ENCODE measurements around the gene CCNL2.

Gene CCNL2

DNA sequence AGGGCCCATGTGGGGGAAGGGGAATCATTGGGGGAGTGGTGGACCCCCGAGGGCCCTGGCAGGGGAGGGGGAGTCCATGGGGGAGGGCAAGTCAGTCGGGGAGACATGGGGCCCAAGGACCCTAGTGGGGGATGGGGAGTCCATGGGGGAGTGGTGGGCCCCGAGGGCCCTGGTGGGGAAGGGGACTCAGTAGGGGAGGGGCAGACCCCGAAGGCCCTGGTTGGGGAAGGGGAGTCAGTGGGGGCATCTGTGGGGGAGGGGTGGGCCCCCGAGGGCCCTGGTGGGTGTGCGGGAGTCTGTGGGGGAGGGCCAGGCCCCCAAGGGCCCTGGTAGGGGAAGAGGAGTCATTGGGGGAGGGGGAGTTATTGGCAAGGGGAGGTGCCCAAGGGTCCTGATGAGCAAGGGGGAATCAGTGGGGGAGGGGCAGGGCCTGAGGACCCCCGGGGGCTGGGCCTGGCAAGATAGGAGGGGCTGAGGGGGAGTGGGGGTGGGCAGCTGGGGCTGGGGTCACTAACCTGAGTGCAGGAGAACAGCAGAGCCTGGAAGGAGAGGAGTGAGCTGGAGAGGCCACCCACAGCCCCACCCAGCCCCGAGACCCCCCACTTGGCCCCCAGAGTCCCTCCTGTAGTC, 42.9 kb downstream of the CCNL2 start:
- TF ChIP-seq EZH2phosphoT487 (IDR thresholded peaks at IDR 0.05; ENCODE audit: borderline replicate concordance) = no peak
- TF ChIP-seq, protein P1, sequence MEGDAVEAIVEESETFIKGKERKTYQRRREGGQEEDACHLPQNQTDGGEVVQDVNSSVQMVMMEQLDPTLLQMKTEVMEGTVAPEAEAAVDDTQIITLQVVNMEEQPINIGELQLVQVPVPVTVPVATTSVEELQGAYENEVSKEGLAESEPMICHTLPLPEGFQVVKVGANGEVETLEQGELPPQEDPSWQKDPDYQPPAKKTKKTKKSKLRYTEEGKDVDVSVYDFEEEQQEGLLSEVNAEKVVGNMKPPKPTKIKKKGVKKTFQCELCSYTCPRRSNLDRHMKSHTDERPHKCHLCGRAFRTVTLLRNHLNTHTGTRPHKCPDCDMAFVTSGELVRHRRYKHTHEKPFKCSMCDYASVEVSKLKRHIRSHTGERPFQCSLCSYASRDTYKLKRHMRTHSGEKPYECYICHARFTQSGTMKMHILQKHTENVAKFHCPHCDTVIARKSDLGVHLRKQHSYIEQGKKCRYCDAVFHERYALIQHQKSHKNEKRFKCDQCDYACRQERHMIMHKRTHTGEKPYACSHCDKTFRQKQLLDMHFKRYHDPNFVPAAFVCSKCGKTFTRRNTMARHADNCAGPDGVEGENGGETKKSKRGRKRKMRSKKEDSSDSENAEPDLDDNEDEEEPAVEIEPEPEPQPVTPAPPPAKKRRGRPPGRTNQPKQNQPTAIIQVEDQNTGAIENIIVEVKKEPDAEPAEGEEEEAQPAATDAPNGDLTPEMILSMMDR (conservative IDR thresholded peaks at IDR 0.05; ENCODE audit: low read length) = no peak
- H3K9ac ChIP-seq (ENCODE audit: low read depth, low read length, poor library complexity, severe bottlenecking) = no peak overlapping the region
- no peaks in the 10 kb centered on the region for H3K4me1 ChIP-seq (ENCODE audit: insufficient read depth, low read length, poor library complexity, severe bottlenecking)
- no peak overlapping the region for H3K4me3 ChIP-seq (ENCODE audit: low read length, poor library complexity, severe bottlenecking)
- no peaks in the 10 kb centered on the region for H3F3A ChIP-seq (ENCODE audit: low read depth)
- H3K9me2 ChIP-seq (replicated peaks; ENCODE audit: low read depth, low read length) = no peaks in the 10 kb centered on the region
- no peak overlapping the region for H3K4me2 ChIP-seq (ENCODE audit: low read depth, low read length, poor library complexity, severe bottlenecking)
- no peaks in the 10 kb centered on the region for H3K36me3 ChIP-seq (ENCODE audit: insufficient read depth, low read length)
- H3K9me3 ChIP-seq (ENCODE audit: insufficient read depth, low read depth, low read length) = no peaks in the 10 kb centered on the region
- no peaks in the 10 kb centered on the region for H4K20me1 ChIP-seq (ENCODE audit: insufficient read depth, low read length, poor library complexity, severe bottlenecking)
- no peaks in the 10 kb centered on the region for H3K79me2 ChIP-seq (ENCODE audit: insufficient read depth, low read length)
- H3K27me3 ChIP-seq (ENCODE audit: insufficient read depth, low read length, poor library complexity, severe bottlenecking) = no peaks in the 10 kb centered on the region
- no peak overlapping the region for H2AFZ ChIP-seq (ENCODE audit: low read length)

DNA sequence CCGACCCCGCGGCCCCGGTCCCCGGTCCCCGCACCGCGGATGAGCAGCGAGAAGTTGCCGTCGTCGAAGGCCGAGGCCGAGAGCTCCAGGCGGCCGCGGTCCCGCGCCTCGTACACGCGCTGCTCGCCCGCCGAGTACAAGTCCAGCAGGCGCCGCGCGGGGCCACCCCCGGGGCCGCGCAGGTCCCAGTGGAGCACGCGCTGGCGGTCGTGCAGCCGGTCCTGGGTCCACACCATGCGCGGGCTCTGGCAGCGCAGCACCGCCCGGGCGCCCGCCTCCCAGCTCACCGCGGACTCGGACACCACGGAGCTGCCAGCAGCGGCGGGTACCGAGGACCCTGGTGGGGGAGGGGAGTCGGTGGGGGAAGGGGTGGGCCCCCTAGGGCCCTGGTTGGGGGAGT, 43.7 kb downstream of the CCNL2 start:
- H3K9me3 ChIP-seq (ENCODE audit: insufficient read depth, low read depth, low read length) = no peaks in the 10 kb centered on the region
- no peaks in the 10 kb centered on the region for H3K9me2 ChIP-seq (replicated peaks; ENCODE audit: low read depth, low read length)
- H3K9ac ChIP-seq (ENCODE audit: low read depth, low read length, poor library complexity, severe bottlenecking) = no peak overlapping the region
- H3K36me3 ChIP-seq (ENCODE audit: insufficient read depth, low read length) = no peaks in the 10 kb centered on the region
- TF ChIP-seq EZH2phosphoT487 (IDR thresholded peaks at IDR 0.05; ENCODE audit: borderline replicate concordance) = no peak
- TF ChIP-seq, protein P1 (conservative IDR thresholded peaks at IDR 0.05; ENCODE audit: low read length) = no peak
- H3F3A ChIP-seq (ENCODE audit: low read depth) = no peaks in the 10 kb centered on the region
- no peaks in the 10 kb centered on the region for H4K20me1 ChIP-seq (ENCODE audit: insufficient read depth, low read length, poor library complexity, severe bottlenecking)
- no peak overlapping the region for H3K4me2 ChIP-seq (ENCODE audit: low read depth, low read length, poor library complexity, severe bottlenecking)
- no peaks in the 10 kb centered on the region for H3K79me2 ChIP-seq (ENCODE audit: insufficient read depth, low read length)
- H3K4me1 ChIP-seq (ENCODE audit: insufficient read depth, low read length, poor library complexity, severe bottlenecking) = no peaks in the 10 kb centered on the region
- no peak overlapping the region for H2AFZ ChIP-seq (ENCODE audit: low read length)
- H3K4me3 ChIP-seq (ENCODE audit: low read length, poor library complexity, severe bottlenecking) = no peak overlapping the region
- no peaks in the 10 kb centered on the region for H3K27me3 ChIP-seq (ENCODE audit: insufficient read depth, low read length, poor library complexity, severe bottlenecking)

DNA sequence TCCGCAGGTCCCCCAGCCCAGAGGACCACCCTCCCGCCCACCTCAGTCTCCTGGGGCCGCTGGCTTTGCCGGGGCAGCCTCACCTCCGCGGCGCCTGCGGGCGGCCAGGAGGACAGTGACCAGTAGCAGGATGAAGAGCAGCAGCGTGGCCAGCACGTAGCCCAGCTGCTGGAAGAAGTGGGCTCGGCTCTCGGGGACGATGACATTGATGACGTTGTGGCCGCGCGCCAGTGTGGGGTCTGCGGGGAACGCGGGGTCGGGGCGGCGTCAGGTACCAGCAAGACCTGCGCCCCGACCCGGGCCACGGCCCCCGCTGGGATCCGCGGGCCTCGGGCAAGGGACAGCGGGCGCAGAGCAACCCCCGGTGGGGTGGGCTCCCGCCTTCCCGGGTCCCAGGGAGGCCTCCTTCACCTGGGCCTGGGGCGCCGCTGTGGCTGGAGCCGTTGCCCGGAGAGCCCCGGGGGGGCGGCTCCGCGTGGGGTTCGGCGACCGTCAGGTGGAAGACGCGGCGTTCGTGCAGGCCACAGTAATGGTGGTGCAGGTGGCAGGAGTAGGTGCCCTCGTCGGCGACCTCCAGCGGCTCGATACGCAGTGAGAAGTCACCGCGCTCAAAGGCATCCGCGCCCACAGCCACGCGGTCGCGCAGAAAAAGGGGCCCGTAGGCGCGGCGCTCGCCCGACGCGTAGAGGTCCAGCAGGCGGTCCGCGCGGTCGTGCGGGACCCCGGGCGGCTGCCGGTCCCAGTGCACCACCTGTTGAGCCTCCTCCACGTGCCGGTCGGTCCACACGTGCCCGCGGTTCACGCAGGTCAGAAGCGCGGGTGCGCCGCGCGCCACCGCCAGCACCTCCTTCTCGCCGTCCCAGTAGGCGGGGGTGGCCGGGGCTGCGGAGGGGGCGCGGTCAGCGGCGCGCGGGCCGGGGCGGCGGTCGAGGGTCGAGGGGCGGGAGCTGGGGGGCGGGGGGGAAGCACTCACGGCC, 44.6 kb downstream of the CCNL2 start:
- Histone ChIP-seq H3K4me3 (ENCODE audit: low read length, poor library complexity, severe bottlenecking) (no peak overlapping the region), H3K9me2 (replicated peaks; ENCODE audit: low read depth, low read length) (no peaks in the 10 kb centered on the region), H3F3A (ENCODE audit: low read depth) (no peaks in the 10 kb centered on the region), H4K20me1 (ENCODE audit: insufficient read depth, low read length, poor library complexity, severe bottlenecking) (no peaks in the 10 kb centered on the region), H2AFZ (ENCODE audit: low read length) (no peak overlapping the region), H3K9ac (ENCODE audit: low read depth, low read length, poor library complexity, severe bottlenecking) (no peak overlapping the region), H3K4me1 (ENCODE audit: insufficient read depth, low read length, poor library complexity, severe bottlenecking) (no peaks in the 10 kb centered on the region), H3K27me3 (ENCODE audit: insufficient read depth, low read length, poor library complexity, severe bottlenecking) (no peaks in the 10 kb centered on the region), H3K79me2 (ENCODE audit: insufficient read depth, low read length) (no peaks in the 10 kb centered on the region), H3K36me3 (ENCODE audit: insufficient read depth, low read length) (no peaks in the 10 kb centered on the region), H3K4me2 (ENCODE audit: low read depth, low read length, poor library complexity, severe bottlenecking) (no peak overlapping the region), H3K9me3 (ENCODE audit: insufficient read depth, low read depth, low read length) (no peaks in the 10 kb centered on the region)
- TF ChIP-seq EZH2phosphoT487 (IDR thresholded peaks at IDR 0.05; ENCODE audit: borderline replicate concordance) = no peak
